Spinal cord (tissue), 10 donors: Measurements from ENCODE around the gene DAGLA. TPM values are rescaled to one million over a fixed set of nuclear protein-coding genes. Genes with fewer than 3 reads are reported as not detected.
A peak's percentile ranks its signal among the peaks of the same experiment; 100 is the strongest.

ENCODE experiments used
- DNase-seq, 6 donors: peaks; one replicate each; pipeline versions ENCODE4 v3.0.0 to v3.0.0-alpha.2; 2013 to 2015; ENCODE audit warnings: low spot score in 6 of 6, low read depth in 4 of 6
- H3K27ac ChIP-seq: one replicate; pipeline ENCODE4 v1.5.1; 2013; ENCODE audit warnings: low read depth, low read length, control low read depth
- H3K27me3 ChIP-seq: one replicate; pipeline ENCODE4 v1.6.1; 2013; ENCODE audit warnings: low read length; ENCODE audit not compliant: control insufficient read depth, insufficient read depth
- H3K36me3 ChIP-seq: one replicate; pipeline ENCODE4 v1.6.1; 2013; ENCODE audit warnings: low read length; ENCODE audit not compliant: control insufficient read depth, insufficient read depth
- H3K4me1 ChIP-seq: one replicate; pipeline ENCODE4 v1.6.1; 2013; ENCODE audit warnings: low read length; ENCODE audit not compliant: control insufficient read depth, insufficient read depth
- H3K4me3 ChIP-seq: one replicate; pipeline ENCODE4 v1.5.1; 2013; ENCODE audit warnings: low read depth, low read length, control low read depth
- H3K9me3 ChIP-seq: one replicate; pipeline ENCODE4 v1.6.1; 2013; ENCODE audit warnings: low read length; ENCODE audit not compliant: control insufficient read depth, insufficient read depth
- WGBS: methylation state at CpG from one replicate; pipeline ENCODE4 v1.1.5; 2013; ENCODE audit warnings: missing lambda C conversion rate; ENCODE audit not compliant: insufficient coverage; 5-methylcytosine and 5-hydroxymethylcytosine counted together
- polyA plus RNA-seq, 2 donors: library from polyadenylated mRNA; unstranded; fragments of 120-200 nt; gene quantifications; one replicate each; pipeline ENCODE4 v1.2.1, GENCODE V29; 2013; ENCODE audit not compliant: insufficient read length in 2 of 2
- total RNA-seq, 2 donors: library from RNA; depleted of rRNA in 1 of 2; stranded (reverse); fragments of 120-200 nt in 1 of 2; fragments of >200 nt in 1 of 2; gene quantifications; one replicate each; pipeline versions ENCODE4 v1.2.3 to v1.2.4, GENCODE V29; 2013 to 2014
- donor health status: healthy.

DAGLA gene
- total and polyA plus RNA-seq, 4 donors = 3.9 to 21.7 (median 14.8) TPM

DNA sequence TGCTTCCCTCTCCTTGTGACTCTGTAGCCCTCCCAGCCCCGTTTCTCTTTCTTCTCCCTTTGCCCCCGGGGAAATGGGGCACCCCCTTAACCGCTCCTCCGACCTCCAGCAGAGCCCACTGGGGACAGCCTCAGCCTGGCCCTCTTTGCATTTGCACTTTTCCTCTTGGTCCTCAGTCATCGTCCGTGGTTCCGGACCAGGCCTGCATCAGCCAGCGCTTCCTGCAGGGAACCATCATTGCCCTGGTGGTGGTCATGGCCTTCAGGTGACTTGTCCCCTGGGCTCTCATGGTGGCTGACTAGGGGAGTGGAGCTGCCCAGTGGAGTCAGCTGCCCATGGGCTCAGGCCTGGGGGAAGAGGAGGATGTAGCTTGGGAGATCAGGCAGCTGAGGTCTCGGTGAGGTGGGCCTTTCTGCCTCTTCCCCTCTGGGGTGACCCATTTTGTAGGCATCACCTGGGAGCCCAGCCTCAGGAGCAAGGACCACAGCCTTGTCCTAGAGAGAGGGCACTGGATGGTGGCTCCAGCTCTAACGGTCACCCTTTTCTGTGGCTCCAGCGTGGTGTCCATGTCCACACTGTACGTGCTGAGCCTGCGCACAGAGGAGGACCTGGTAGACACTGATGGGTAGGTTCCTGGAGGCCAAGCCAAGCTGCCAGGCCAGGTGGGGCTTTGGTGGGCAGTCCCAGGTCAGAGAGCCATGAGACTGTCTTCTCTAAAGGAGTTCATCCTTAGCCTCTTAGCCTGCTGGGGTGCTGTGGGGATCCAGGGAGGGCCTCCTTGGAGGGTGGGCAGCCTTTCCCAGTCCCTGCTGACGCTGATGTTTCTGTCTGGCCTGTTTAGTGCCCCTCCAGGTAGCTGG lies 99.7 kb downstream of the DAGLA start:
- Histone ChIP-seq H3K36me3 (peaks cover 68% of the 10 kb centered on the region), H3K9me3 (no peaks in the 10 kb centered on the region), H3K4me3 (no peak overlapping the region), H3K27ac (no peak overlapping the region), H3K27me3 (no peaks in the 10 kb centered on the region), H3K4me1 (peaks cover 21% of the 10 kb centered on the region)
- WGBS = 87% methylated on average over 14 of the region's 14 CpGs
- DNase-seq = no peak

DNA sequence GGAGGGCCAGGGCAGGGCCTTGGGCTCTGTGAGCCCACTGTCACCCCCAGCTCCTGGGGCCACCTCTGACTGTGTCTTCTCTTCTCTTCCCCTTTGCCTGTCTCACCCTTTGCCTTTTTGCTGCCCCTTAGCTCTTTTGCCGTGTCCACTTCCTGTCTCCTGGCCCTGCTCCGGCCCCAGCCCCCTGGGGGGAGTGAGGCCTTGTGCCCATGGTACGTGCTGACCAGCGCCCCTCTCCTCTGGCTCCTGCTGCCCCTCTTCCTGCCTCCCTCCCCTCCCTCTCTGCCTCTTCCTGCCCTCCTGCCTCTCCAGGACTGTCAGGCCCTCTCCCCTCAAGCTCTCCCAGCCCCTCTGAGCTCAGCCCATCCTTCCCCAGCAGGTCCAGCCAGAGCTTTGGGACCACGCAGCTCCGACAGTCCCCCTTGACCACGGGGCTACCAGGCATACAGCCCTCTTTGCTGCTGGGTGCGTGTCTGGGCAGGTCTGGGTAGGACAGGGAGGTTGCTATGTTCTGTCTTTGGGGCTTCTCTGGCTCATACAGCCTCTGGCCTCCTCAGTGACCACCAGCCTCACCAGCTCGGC lies 100.5 kb downstream of the DAGLA start:
- Histone ChIP-seq H3K4me3 (no peak overlapping the region), H3K9me3 (no peaks in the 10 kb centered on the region), H3K36me3 (peaks cover 75% of the 10 kb centered on the region), H3K4me1 (peaks cover 17% of the 10 kb centered on the region), H3K27me3 (no peaks in the 10 kb centered on the region), H3K27ac (no peak overlapping the region)
- 78% methylated on average over 9 of the region's 9 CpGs for WGBS
- DNase-seq = no peak

DNA sequence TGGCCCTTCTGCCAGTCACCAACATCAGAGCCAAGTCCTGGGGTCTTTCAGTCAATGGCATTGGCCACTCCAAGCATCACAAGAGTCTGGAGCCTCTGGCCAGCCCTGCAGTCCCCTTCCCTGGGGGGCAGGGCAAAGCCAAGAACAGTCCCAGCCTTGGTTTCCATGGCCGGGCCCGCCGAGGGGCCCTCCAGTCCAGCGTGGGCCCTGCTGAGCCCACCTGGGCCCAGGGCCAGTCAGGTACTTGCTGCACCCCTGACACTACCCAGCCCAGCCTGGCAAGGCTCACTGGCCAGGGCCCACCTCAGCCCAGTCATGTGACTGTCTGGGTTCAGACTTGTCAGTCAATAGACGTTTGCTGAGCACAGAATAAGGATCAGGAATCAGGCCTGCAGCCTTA lies 101.4 kb downstream of the DAGLA start:
- H3K27me3 ChIP-seq = no peaks in the 10 kb centered on the region
- no peak overlapping the region for H3K27ac ChIP-seq

DNA sequence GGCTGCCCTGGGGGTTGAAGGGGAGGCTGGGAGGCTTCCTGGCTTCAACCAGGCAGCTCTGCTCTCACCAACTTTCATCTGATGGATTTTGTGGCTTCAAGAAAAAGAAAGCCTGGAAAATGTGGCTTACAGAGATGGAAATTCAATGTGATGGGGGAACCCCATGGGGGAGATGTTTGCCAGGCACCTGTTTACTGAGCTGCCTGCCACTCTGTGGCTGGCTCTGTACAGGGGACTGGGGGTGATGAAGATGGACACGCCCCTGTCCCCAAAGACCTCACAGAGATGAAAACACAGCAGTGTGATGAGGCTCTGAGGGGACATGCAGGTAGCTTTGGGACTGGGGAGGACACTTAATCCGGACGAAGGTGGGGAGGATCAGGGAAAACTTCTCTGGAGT lies 102.1 kb downstream of the DAGLA start:
- no peak overlapping the region for H3K27ac ChIP-seq
- H3K36me3 ChIP-seq = peaks cover 84% of the 10 kb centered on the region
- peaks cover 12% of the 10 kb centered on the region for H3K4me1 ChIP-seq
- WGBS = 100% methylated on average over 2 of the region's 3 CpGs
- no peaks in the 10 kb centered on the region for H3K9me3 ChIP-seq
- H3K27me3 ChIP-seq = no peaks in the 10 kb centered on the region
- DNase-seq = no peak
- no peak overlapping the region for H3K4me3 ChIP-seq

More for the DNA sequence above, 101.4 kb downstream of the DAGLA start:
- Histone ChIP-seq H3K4me1 (peaks cover 17% of the 10 kb centered on the region), H3K36me3 (peaks cover 79% of the 10 kb centered on the region), H3K4me3 (no peak overlapping the region), H3K9me3 (no peaks in the 10 kb centered on the region)
- 87% methylated on average over 4 of the region's 5 CpGs for WGBS
- no peak for DNase-seq

DNA sequence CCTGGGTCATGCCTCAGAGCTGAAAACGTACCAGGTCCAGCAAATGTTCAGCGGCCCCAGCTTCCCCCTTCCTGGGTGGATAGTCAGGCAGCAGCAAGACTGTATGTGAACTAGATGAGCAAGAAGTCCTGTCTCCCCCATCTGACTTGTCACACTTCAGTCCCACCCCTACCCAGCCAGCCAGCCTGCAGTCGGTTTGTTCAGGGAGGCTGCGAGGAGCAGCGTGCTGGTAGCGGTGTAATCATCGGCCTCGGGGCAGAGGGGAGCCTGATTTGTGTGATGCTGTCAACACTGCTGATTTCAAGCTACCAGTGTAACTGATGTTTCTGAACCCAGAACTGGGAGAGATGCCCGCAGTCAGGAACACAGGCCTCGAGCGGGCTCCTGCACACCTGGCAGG lies 102.7 kb downstream of the DAGLA start:
- no peak overlapping the region for H3K27ac ChIP-seq
- WGBS = 85% methylated on average over 11 of the region's 11 CpGs
- no peaks in the 10 kb centered on the region for H3K27me3 ChIP-seq
- no peak overlapping the region for H3K4me3 ChIP-seq
- peaks cover 8% of the 10 kb centered on the region for H3K4me1 ChIP-seq
- H3K36me3 ChIP-seq = peaks cover 86% of the 10 kb centered on the region
- no peak for DNase-seq
- no peaks in the 10 kb centered on the region for H3K9me3 ChIP-seq

DNA sequence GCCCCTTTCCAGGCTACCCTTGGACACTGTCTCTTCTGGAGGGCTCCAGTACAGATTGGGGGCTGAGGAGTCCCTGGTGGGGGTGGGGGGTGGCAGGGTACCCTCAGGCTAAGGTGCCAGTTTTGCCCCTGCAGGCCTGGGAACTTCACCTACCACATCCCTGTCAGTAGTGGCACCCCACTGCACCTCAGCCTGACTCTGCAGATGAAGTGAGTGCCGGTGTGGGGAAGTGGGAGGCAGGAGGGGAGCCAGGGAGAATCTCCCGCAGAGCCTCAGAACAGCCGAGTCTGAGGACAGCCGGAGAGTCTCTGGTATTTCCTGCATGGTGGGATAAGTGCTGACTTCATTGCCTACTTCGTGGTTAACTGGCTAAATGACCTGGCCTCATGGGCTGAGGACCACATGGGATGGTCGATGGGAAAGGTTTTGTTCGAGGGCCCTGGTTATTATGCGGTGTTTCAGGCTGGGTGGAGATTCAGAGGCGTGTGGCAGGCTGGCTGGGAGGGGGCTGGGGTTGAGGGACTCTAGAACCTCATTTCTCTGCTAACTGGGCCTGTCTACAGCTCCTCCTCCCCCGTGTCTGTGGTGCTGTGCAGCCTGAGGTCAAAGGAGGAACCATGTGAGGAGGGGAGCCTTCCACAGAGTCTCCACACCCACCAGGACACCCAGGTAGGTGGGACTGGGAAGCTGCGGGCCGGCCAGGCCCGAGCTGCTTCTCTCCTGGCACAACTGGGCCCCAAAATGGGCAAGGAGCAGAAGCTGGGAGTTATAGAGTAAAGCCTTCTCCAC lies 103.7 kb downstream of the DAGLA start:
- Histone ChIP-seq H3K27me3 (no peaks in the 10 kb centered on the region), H3K27ac (no peak overlapping the region), H3K4me3 (no peak overlapping the region), H3K9me3 (no peaks in the 10 kb centered on the region), H3K36me3 (peaks cover 94% of the 10 kb centered on the region), H3K4me1 (peaks cover 5% of the 10 kb centered on the region)
- 60% methylated on average over 6 of the region's 13 CpGs for WGBS
- DNase-seq = no peak

DNA sequence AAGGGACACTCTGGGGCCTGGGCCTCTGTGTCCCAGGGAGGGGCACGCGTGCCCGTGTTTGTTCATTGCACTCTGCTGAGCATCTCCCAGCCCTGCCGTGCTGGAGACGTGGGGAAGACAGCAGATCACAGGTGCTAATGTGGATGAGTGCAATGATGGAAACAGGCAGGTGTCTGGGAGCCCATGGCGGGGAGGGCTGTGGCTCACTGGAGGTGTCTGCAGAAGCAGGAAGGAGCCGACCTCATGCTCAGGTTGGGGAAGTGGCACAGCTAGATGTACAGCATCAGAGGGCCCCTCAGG lies 104.3 kb downstream of the DAGLA start:
- Histone ChIP-seq H3K27ac (no peak overlapping the region), H3K9me3 (no peaks in the 10 kb centered on the region)
- 80% methylated on average over 7 of the region's 7 CpGs for WGBS

DNA sequence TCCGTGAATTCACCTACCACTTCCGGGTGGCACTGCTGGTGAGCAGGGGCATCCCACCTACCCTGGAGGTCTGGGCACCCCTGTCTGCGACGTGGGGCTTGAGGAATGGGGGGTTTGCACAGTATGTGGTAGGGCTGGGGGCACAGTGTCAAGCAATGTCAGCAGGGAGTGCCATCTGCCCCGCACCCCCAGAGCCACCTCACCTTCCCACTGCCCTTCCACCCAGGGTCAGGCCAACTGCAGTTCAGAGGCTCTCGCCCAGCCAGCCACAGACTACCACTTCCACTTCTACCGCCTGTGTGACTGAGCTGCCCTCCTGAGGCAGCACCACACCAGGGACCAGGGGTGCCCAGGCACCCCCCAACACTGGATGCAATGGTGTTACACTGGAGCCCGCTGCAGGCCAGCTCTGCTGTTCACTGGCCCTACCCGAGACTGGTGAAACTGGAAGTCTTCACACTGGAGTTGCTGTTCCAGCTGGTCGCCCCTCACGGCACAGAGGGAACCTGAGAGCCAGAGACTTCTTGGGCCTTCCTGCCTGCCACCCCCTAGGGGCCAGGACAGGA lies 105.7 kb downstream of the DAGLA start:
- H3K27ac ChIP-seq = no peak overlapping the region
- WGBS = 84% methylated on average over 7 of the region's 11 CpGs
- H3K9me3 ChIP-seq = no peaks in the 10 kb centered on the region
- H3K4me3 ChIP-seq = no peak overlapping the region
- peaks cover 92% of the 10 kb centered on the region for H3K36me3 ChIP-seq
- peaks cover 19% of the 10 kb centered on the region for H3K4me1 ChIP-seq
- no peaks in the 10 kb centered on the region for H3K27me3 ChIP-seq
- no peak for DNase-seq

More for the DNA sequence above, 104.3 kb downstream of the DAGLA start:
- Histone ChIP-seq H3K27me3 (no peaks in the 10 kb centered on the region), H3K36me3 (peaks cover 94% of the 10 kb centered on the region), H3K4me3 (no peak overlapping the region), H3K4me1 (peaks cover 7% of the 10 kb centered on the region)
- DNase-seq = no peak

DNA sequence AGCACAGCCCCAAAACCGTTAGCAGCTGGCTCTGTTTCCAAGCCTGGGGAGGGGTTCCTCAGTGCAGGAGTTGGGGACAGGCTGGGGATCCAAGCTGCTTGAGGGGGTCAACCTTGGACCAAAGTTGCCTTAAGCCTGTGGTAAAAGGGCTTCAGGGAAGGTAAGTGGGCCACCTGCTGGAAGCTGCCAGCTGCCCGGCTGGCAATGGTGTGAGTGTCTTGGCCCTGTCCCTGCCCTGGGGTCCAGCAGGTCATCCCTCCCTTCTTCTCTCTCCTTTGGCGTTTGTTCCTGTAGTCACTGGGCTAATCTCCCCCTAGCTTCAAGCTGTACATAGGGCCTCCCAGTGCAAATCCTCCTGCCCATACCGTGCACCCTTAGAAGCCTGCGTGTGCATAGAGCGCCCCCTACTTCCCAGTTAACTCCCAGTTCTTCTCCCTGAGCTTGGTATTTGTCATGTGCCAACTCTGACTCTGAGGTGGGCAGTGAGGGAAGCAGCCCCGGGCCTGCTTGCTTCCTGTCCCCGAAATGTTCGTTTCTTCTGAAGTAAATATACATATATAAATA lies 107.8 kb downstream of the DAGLA start:
- Histone ChIP-seq H3K27ac (no peak overlapping the region), H3K4me3 (no peak overlapping the region), H3K36me3 (peaks cover 75% of the 10 kb centered on the region), H3K4me1 (peaks cover 26% of the 10 kb centered on the region), H3K27me3 (no peaks in the 10 kb centered on the region), H3K9me3 (no peaks in the 10 kb centered on the region)
- WGBS = 53% methylated on average over 6 of the region's 9 CpGs
- peak in 2 of 6 donors; percentile 42 to 49 for DNase-seq
